ENCODE results near the gene OGDHL.

Gene OGDHL

GRCh38 chr10:49713266-49713665 lies 48.9 kb downstream of the OGDHL start:
- H3K27ac Mint-ChIP-seq, result no peak overlapping the region
- H3K36me3 Mint-ChIP-seq (ENCODE audit: insufficient read depth), result no peaks in the 10 kb centered on the region
- H3K4me1 Mint-ChIP-seq (ENCODE audit: low read depth in 2 of 2), result no peaks in the 10 kb centered on the region
- peaks cover 25 to 50% of the 10 kb centered on the region in 2 donors for H3K27me3 Mint-ChIP-seq
- H3K9me3 Mint-ChIP-seq, result peaks cover 0 to 7% of the 10 kb centered on the region in 2 donors
- DNase-seq (no peak), ATAC-seq (replicated peaks) (no peak)
- no peak overlapping the region for H3K4me3 Mint-ChIP-seq

GRCh38 chr10:49711481-49711880 lies 50.6 kb downstream of the OGDHL start:
- ATAC-seq (replicated peaks) (no peak), DNase-seq (no peak)
- Mint-ChIP-seq H3K4me1 (ENCODE audit: low read depth in 2 of 2) (no peaks in the 10 kb centered on the region), H3K27me3 (peaks cover 25 to 50% of the 10 kb centered on the region in 2 donors), H3K4me3 (no peak overlapping the region), H3K27ac (no peak overlapping the region), H3K9me3 (peaks cover 0 to 7% of the 10 kb centered on the region in 2 donors), H3K36me3 (ENCODE audit: insufficient read depth) (no peaks in the 10 kb centered on the region)

DNA sequence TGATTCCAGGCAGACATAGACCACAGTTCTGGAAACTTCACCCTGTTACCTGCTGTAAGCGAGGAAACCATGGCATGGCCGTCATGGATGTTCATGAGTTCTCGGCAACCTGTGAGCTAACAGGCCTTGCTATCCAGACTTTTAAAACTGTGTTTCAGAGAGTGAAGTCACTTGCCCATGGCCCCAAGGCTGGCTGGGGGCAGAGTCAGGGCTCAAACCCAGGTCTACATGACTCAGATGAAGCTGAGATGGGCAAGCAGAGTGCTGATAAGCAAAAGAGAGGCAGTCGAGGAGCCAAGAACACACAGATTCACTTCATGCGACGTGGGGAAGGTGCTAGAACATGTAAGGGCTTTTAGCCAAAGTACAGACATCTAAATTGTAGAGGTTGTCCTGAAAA lies 51.2 kb downstream of the OGDHL start:
- peaks cover 25 to 49% of the 10 kb centered on the region in 2 donors for H3K27me3 Mint-ChIP-seq
- H3K36me3 Mint-ChIP-seq (ENCODE audit: insufficient read depth), result no peaks in the 10 kb centered on the region
- H3K9me3 Mint-ChIP-seq, result peaks cover 0 to 7% of the 10 kb centered on the region in 2 donors
- DNase-seq, result no peak
- H3K4me3 Mint-ChIP-seq, result no peak overlapping the region
- H3K27ac Mint-ChIP-seq, result no peak overlapping the region
- ATAC-seq (replicated peaks), result no peak
- H3K4me1 Mint-ChIP-seq (ENCODE audit: low read depth in 2 of 2), result no peaks in the 10 kb centered on the region

- no peak overlapping the region for H3K4me3 Mint-ChIP-seq
- peaks cover 0 to 7% of the 10 kb centered on the region in 2 donors for H3K9me3 Mint-ChIP-seq
- H3K27ac Mint-ChIP-seq, result no peak overlapping the region
Observed at GRCh38 chr10:49709934-49710333, 52.2 kb downstream of the OGDHL start.

GRCh38 chr10:49707585-49707984 lies 54.5 kb downstream of the OGDHL start:
- DNase-seq (no peak), ATAC-seq (replicated peaks) (no peak)
- no peaks in the 10 kb centered on the region for H3K9me3 Mint-ChIP-seq
- no peak overlapping the region for H3K27ac Mint-ChIP-seq
- peaks cover 3% of the 10 kb centered on the region for H3K36me3 Mint-ChIP-seq (ENCODE audit: insufficient read depth)
- H3K4me3 Mint-ChIP-seq, result no peak overlapping the region
- peaks cover 28 to 44% of the 10 kb centered on the region in 2 donors for H3K27me3 Mint-ChIP-seq
- H3K4me1 Mint-ChIP-seq (ENCODE audit: low read depth in 2 of 2), result no peaks in the 10 kb centered on the region

More at GRCh38 chr10:49709934-49710333, 52.2 kb downstream of the OGDHL start:
- DNase-seq, result no peak
- ATAC-seq (replicated peaks), result no peak
- Mint-ChIP-seq H3K36me3 (ENCODE audit: insufficient read depth) (no peaks in the 10 kb centered on the region), H3K27me3 (peaks cover 25 to 45% of the 10 kb centered on the region in 2 donors), H3K4me1 (ENCODE audit: low read depth in 2 of 2) (no peaks in the 10 kb centered on the region)

DNA sequence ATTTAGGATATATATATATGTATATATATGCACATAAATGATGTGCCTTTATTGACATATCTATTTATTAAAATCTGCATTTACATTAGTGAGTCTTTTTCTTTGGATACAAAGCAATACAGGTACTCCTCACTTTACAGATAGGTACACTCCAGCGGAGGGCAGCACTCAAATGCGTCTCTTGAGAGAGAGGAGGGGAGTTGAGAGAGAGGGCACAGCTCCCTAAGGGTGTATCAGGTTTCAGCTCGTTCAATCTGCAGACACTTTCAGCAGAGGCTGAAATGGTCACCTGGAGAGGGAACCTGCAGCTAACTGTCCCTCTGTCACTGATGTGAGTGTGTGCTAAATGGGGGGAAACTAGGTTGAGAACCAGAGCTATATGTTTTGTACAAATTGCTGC lies 61.1 kb downstream of the OGDHL start:
- no peak overlapping the region for H3K27ac Mint-ChIP-seq
- no peaks in the 10 kb centered on the region for H3K4me1 Mint-ChIP-seq (ENCODE audit: low read depth in 2 of 2)
- no peak overlapping the region for H3K4me3 Mint-ChIP-seq
- ATAC-seq (replicated peaks) (no peak), DNase-seq (no peak)
- H3K27me3 Mint-ChIP-seq, result peaks cover 33 to 60% of the 10 kb centered on the region in 2 donors
- no peaks in the 10 kb centered on the region for H3K9me3 Mint-ChIP-seq
- H3K36me3 Mint-ChIP-seq (ENCODE audit: insufficient read depth), result peaks cover 3% of the 10 kb centered on the region

GRCh38 chr10:49700211-49700610 lies 61.9 kb downstream of the OGDHL start:
- Mint-ChIP-seq H3K27ac (no peak overlapping the region), H3K4me3 (no peak overlapping the region), H3K9me3 (no peaks in the 10 kb centered on the region), H3K27me3 (peaks cover 33 to 60% of the 10 kb centered on the region in 2 donors), H3K4me1 (ENCODE audit: low read depth in 2 of 2) (no peaks in the 10 kb centered on the region), H3K36me3 (ENCODE audit: insufficient read depth) (peaks cover 3% of the 10 kb centered on the region)
- no peak for ATAC-seq (replicated peaks)
- DNase-seq, result no peak

DNA sequence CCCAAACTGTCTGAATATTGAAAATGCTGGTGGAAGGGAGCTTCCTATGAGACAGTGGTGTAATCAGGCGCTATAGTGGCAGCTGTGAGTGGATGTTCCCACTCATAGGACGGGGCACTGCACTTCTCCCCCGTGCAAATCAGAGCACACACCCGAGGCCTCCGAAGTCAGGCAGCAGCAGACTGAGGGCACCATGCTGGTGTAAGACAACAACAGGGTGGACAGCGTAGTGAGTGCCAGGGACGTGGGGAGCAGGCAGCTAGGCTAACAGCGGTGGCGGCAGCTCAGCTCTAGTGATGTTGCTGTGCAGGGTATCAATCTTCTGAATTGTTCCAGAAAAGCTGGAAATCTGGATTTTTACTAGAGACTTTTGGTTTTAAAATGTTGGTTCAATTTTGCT lies 63.4 kb downstream of the OGDHL start:
- DNase-seq, result no peak
- no peak overlapping the region for H3K4me3 Mint-ChIP-seq
- H3K27me3 Mint-ChIP-seq, result peaks cover 35 to 60% of the 10 kb centered on the region in 2 donors

DNA sequence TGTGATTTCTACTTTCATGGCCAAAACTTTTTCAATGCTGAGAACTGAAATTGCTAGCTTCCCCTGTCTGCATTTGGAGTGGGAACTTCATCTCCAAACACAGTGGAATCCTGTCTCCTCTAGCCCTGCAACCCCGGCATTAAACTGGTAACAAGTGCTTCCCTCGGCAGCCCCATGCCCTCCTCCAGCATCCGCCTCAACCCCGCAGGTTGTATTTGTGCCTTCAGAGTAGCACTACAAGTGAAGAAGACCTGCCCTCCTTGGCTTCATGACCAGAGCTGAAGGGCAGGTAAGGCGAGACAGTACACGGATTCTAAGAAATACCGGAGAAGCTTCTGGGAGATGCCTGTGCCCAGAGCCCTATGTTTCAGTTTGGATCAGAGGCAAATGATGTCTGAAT lies 65.8 kb downstream of the OGDHL start:
- Mint-ChIP-seq H3K27ac (no peak overlapping the region), H3K4me1 (ENCODE audit: low read depth in 2 of 2) (no peaks in the 10 kb centered on the region), H3K9me3 (no peaks in the 10 kb centered on the region), H3K4me3 (no peak overlapping the region), H3K36me3 (ENCODE audit: insufficient read depth) (no peaks in the 10 kb centered on the region), H3K27me3 (peaks cover 40 to 53% of the 10 kb centered on the region in 2 donors)
- no peak for DNase-seq
- ATAC-seq (replicated peaks), result no peak

More for the DNA sequence above, 63.4 kb downstream of the OGDHL start:
- ATAC-seq (replicated peaks), result no peak
- H3K36me3 Mint-ChIP-seq (ENCODE audit: insufficient read depth), result no peaks in the 10 kb centered on the region
- H3K4me1 Mint-ChIP-seq (ENCODE audit: low read depth in 2 of 2), result no peaks in the 10 kb centered on the region
- H3K27ac Mint-ChIP-seq, result no peak overlapping the region
- H3K9me3 Mint-ChIP-seq, result no peaks in the 10 kb centered on the region

GRCh38 chr10:49694466-49694865 lies 67.7 kb downstream of the OGDHL start:
- Mint-ChIP-seq H3K4me3 (no peak overlapping the region), H3K27me3 (peaks cover 53 to 54% of the 10 kb centered on the region in 2 donors), H3K9me3 (no peaks in the 10 kb centered on the region), H3K4me1 (ENCODE audit: low read depth in 2 of 2) (no peaks in the 10 kb centered on the region), H3K36me3 (ENCODE audit: insufficient read depth) (no peaks in the 10 kb centered on the region), H3K27ac (no peak overlapping the region)
- DNase-seq (no peak), ATAC-seq (replicated peaks) (no peak)

DNA sequence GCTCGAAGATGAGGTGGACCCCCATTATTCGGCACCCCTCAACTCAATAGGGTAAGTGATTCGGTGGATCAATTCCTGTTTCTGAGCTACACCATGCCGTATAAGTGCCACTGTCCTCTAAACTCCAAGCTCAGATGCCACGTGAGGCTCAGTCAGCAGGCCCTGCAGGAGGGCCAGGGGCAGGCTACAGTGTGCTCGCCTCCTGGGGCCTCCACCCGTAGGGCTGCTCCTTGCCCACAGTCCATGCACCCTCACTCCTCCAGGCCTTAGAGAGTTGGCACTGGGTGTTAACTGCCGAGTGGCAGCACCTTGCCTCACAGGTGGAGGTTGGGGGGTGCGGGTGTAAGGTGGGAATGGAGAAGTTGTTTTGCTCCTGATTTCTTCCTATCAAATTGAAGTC lies 70.5 kb downstream of the OGDHL start:
- no peaks in the 10 kb centered on the region for H3K36me3 Mint-ChIP-seq (ENCODE audit: insufficient read depth)
- DNase-seq (no peak), ATAC-seq (replicated peaks) (no peak)
- H3K27ac Mint-ChIP-seq, result no peak overlapping the region
- no peak overlapping the region for H3K4me3 Mint-ChIP-seq
- H3K27me3 Mint-ChIP-seq, result peaks cover 61 to 70% of the 10 kb centered on the region in 2 donors
- H3K9me3 Mint-ChIP-seq, result peaks cover 0 to 2% of the 10 kb centered on the region in 2 donors
- no peaks in the 10 kb centered on the region for H3K4me1 Mint-ChIP-seq (ENCODE audit: low read depth in 2 of 2)

DNA sequence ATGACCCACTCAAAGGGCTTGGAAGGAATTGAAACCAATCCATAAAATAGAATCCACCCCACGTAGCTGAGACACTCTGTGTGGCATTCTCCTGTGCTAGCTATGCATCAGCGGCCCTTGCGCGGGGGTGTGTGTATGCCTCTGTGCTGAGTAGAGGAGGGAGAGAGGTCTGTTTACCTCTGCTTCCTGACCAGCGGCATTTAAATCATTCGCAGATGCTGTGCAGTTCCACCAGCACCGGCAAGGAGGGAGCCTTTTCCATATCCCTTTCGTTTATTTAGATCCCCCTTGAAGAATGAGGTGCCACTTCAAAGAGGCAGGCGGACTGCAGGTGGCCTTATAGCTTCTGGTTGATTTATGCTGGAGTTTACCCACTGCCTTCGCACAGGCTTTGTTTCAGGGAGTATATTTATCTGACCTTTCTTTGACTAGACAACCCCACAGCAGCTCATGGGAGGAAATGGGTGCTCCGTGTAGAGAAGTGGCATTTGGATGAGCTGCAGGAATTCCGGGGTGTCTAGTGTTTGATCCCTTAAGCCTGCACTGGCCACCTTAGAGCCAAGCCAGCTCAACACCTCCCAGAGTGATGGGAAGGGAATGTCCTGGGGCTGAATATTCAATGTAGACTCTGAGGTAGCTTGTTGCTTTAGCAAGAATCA lies 71.3 kb downstream of the OGDHL start:
- no peak overlapping the region for H3K4me3 Mint-ChIP-seq
- DNase-seq (no peak), ATAC-seq (replicated peaks) (no peak)

DNA sequence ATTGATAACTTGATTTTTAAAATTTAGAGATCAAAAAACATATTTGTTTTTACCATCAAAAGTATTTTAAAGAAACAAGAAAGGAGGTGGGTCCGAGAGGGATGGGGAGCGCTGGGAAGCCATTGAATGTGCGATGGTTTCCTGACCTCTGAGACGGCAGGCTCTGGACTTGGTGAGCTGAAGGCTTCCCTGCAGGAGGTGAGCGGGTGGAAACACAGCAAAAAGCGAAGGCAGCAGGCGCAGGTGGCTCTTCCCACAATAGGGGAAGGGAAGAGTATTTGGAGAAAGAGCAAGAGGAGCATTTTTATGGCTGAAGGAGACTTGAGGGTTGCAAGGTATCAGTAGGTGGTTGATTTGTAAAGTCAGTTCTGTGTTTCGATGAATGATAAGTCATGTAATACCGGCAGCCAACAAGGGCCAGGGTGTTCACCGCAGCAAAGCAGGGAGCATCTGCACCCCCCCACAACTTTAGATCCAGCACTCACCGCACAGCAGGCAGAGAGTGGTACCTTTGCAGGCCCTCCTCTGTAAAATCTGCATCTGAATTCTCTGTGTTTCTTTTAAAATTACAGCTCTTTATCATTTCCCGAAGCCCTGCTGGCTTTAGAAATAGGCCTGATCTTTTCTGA lies 72.1 kb downstream of the OGDHL start:
- Mint-ChIP-seq H3K4me1 (ENCODE audit: low read depth in 2 of 2) (no peaks in the 10 kb centered on the region), H3K4me3 (no peak overlapping the region), H3K9me3 (peaks cover 0 to 2% of the 10 kb centered on the region in 2 donors), H3K27ac (no peak overlapping the region), H3K36me3 (ENCODE audit: insufficient read depth) (no peaks in the 10 kb centered on the region), H3K27me3 (peaks cover 56 to 68% of the 10 kb centered on the region in 2 donors)
- no peak for ATAC-seq (replicated peaks)
- DNase-seq, result no peak

More for the DNA sequence above, 71.3 kb downstream of the OGDHL start:
- no peak overlapping the region for H3K27ac Mint-ChIP-seq
- no peaks in the 10 kb centered on the region for H3K4me1 Mint-ChIP-seq (ENCODE audit: low read depth in 2 of 2)
- peaks cover 56 to 65% of the 10 kb centered on the region in 2 donors for H3K27me3 Mint-ChIP-seq
- H3K9me3 Mint-ChIP-seq, result peaks cover 0 to 2% of the 10 kb centered on the region in 2 donors
- no peaks in the 10 kb centered on the region for H3K36me3 Mint-ChIP-seq (ENCODE audit: insufficient read depth)

DNA sequence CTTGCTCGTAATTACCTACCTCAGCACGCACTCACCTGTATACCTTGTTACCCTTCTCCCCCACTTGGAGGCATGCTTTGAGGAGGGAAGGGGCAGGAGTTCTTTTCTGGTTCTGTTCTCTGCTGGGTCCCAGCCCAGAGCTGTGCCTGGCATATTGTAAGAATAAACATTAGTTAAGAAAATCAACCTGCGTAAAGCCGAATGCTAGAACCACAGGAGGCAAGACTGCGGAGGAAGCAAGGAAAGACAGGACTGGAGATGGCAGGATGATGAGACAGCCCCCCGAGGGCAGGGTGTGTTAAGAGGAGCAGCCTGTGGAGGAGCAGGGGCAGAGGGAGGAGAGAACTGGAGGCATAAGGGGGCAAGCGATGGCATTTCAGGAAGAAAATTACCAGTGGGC lies 73.2 kb downstream of the OGDHL start:
- no peaks in the 10 kb centered on the region for H3K36me3 Mint-ChIP-seq (ENCODE audit: insufficient read depth)
- H3K9me3 Mint-ChIP-seq, result peaks cover 0 to 2% of the 10 kb centered on the region in 2 donors
- peaks cover 56 to 73% of the 10 kb centered on the region in 2 donors for H3K27me3 Mint-ChIP-seq
- no peak for ATAC-seq (replicated peaks)
- DNase-seq, result no peak
- no peaks in the 10 kb centered on the region for H3K4me1 Mint-ChIP-seq (ENCODE audit: low read depth in 2 of 2)
- no peak overlapping the region for H3K27ac Mint-ChIP-seq
- H3K4me3 Mint-ChIP-seq, result no peak overlapping the region
